PC-3 (cell line): ENCODE results near the gene LNPEP. TPM values are rescaled to one million over a fixed set of nuclear protein-coding genes. Genes with fewer than 3 reads are reported as not detected.

ENCODE experiments used
- ATAC-seq: fragments of 200-7000 bp; cut with Tn5 transposase; 2 replicates; pipeline ENCODE4 v1.9.1; 2020; ENCODE audit warnings: mild to moderate bottlenecking, moderate library complexity
- BruUV-seq: library from RNA; stranded (reverse); fragments of 400-500 nt; replicated peaks from 2 replicates; lab custom pipeline; 2021; lab: Mats Ljungman, UMichigan
- CTCF ChIA-PET: fragments of 300-600 bp; sonication (Branson Sonifier 250); formaldehyde crosslinking; loops from one replicate; lab custom pipeline; 2022; ENCODE audit warnings: antibody characterized with exemption; lab: Charles Lee
- POLR2A ChIA-PET: fragments of 300-600 bp; sonication (Branson Sonifier 250); formaldehyde crosslinking; loops from one replicate; lab custom pipeline; 2022; ENCODE audit warnings: antibody characterized with exemption; ENCODE audit not compliant: unreplicated experiment; lab: Charles Lee
- DNase-seq: peaks from one replicate; pipeline ENCODE4 v3.0.0-alpha.2; 2015
- H2AFZ ChIP-seq: fragments of 300-600 bp; sonication (generic); 2 replicates; pipeline ENCODE4 v1.6.0; 2016; ENCODE audit warnings: antibody characterized with exemption, low read length
- H3F3A ChIP-seq: fragments of 300-600 bp; sonication (generic); one replicate; pipeline ENCODE4 v1.6.0; 2017; ENCODE audit warnings: antibody characterized with exemption, low read length, control low read depth, mild to moderate bottlenecking; ENCODE audit not compliant: unreplicated experiment
- H3K27ac ChIP-seq: fragments of 300-600 bp; sonication (generic); 2 replicates; pipeline ENCODE4 v1.5.1; 2016; ENCODE audit warnings: mild to moderate bottlenecking, low read length
- H3K27me3 ChIP-seq: fragments of 300-600 bp; sonication (generic); 2 replicates; pipeline ENCODE4 v1.6.1; 2016; ENCODE audit warnings: low read length, mixed read lengths
- H3K36me3 ChIP-seq: fragments of 300-600 bp; sonication (generic); 2 replicates; pipeline ENCODE4 v1.6.1; 2016; ENCODE audit warnings: low read depth, mixed run types, low read length, mixed read lengths
- H3K4me1 ChIP-seq: fragments of 300-600 bp; sonication (generic); 2 replicates; pipeline ENCODE4 v1.5.1; 2016; ENCODE audit warnings: low read length; ENCODE audit not compliant: insufficient read depth
- H3K4me2 ChIP-seq: fragments of 300-600 bp; sonication (generic); 2 replicates; pipeline ENCODE4 v1.6.0; 2016; ENCODE audit warnings: low read length
- H3K4me3 ChIP-seq: fragments of 300-600 bp; sonication (generic); 2 replicates; pipeline ENCODE4 v1.5.1; 2016; ENCODE audit warnings: mild to moderate bottlenecking, low read length, mixed read lengths
- H3K79me2 ChIP-seq: fragments of 300-600 bp; sonication (generic); 2 replicates; pipeline ENCODE4 v1.6.1; 2017; ENCODE audit warnings: low read length, mixed read lengths
- H3K9ac ChIP-seq: fragments of 300-600 bp; sonication (generic); 2 replicates; pipeline ENCODE4 v1.6.0; 2016; ENCODE audit warnings: mild to moderate bottlenecking, low read length
- H3K9me2 ChIP-seq: fragments of 300-600 bp; sonication (generic); replicated peaks from 2 replicates; pipeline ENCODE4 v1.6.1; 2016; ENCODE audit warnings: mixed run types, low read length, mixed read lengths
- H3K9me3 ChIP-seq: fragments of 300-600 bp; sonication (generic); 2 replicates; pipeline ENCODE4 v1.6.1; 2016; ENCODE audit warnings: low read length, mixed read lengths
- H4K20me1 ChIP-seq: fragments of 300-600 bp; sonication (generic); 2 replicates; pipeline ENCODE4 v1.6.1; 2016; ENCODE audit warnings: low read length, mixed read lengths
- CTCF ChIP-seq: fragments of 300-600 bp; sonication (generic); conservative IDR thresholded peaks from 2 replicates; pipeline ENCODE4 v1.5.1; 2017; ENCODE audit warnings: antibody characterized with exemption, low read depth, mild to moderate bottlenecking, low read length
- EZH2 ChIP-seq: fragments of 300-600 bp; sonication (generic); IDR thresholded peaks from one replicate; pipeline ENCODE4 v1.6.1; 2017; ENCODE audit warnings: antibody characterized with exemption, mild to moderate bottlenecking, low read length; ENCODE audit not compliant: unreplicated experiment
- EZH2phosphoT487 ChIP-seq: fragments of 300-600 bp; sonication (generic); IDR thresholded peaks from 2 replicates; pipeline ENCODE4 v1.6.1; 2018; ENCODE audit warnings: mild to moderate bottlenecking, antibody characterized with exemption, low read length, borderline replicate concordance
- intact Hi-C: fragments of 100-400 bp; cut with micrococcal nuclease; formaldehyde crosslinking; loops from 2 replicates; pipeline ENCODE4 v1.9.0; 2023
- total RNA-seq: library from RNA; depleted of rRNA; stranded (reverse); fragments of >200 nt; gene quantifications from 2 replicates; pipeline ENCODE4 v1.2.3, GENCODE V29; 2014

LNPEP gene
- total RNA-seq, 1 experiment from 2014 or later: 11.1 TPM

DNA sequence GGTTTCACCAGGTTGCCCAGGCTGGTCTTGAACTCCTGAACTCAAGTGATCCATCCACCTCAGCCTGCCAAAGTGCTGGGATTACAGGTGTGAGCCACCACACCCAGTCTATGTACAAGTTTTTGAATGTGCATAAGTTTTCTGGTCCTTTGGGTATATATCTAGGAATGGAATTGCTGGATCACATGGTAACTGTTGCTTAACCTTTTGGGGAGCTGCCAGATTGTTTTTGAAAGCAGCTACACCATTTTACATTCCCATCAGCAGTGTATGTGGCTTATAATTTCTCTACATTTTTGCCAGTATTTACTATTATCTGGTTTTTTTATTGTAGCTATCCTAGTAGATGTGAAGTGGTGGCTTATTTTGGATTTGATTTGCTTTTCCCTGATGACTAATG is 8.9 kb upstream of the LNPEP start:
- CTCF ChIA-PET: no interaction called here
- Histone ChIP-seq H3K4me3 (no peak overlapping the region), H3K4me1 (peaks cover 9% of the 10 kb centered on the region), H3K4me2 (no peak overlapping the region), H3K9ac (no peak overlapping the region), H3K9me3 (no peaks in the 10 kb centered on the region), H3F3A (no peaks in the 10 kb centered on the region), H4K20me1 (no peaks in the 10 kb centered on the region), H3K9me2 (no peaks in the 10 kb centered on the region), H2AFZ (no peak overlapping the region), H3K27ac (no peak overlapping the region), H3K27me3 (no peaks in the 10 kb centered on the region), H3K79me2 (no peaks in the 10 kb centered on the region), H3K36me3 (no peaks in the 10 kb centered on the region)
- BruUV-seq: no TSS peak
- no peak for DNase-seq
- TF ChIP-seq EZH2phosphoT487 (no peak), EZH2 (no peak)
- intact Hi-C loops: no loop called here
- ATAC-seq: no peak
- POLR2A ChIA-PET: no interaction called here

GRCh38 chr5:96928931-96929708 is 6.8 kb upstream of the LNPEP start:
- H2AFZ ChIP-seq: no peak overlapping the region
- H3K36me3 ChIP-seq: no peaks in the 10 kb centered on the region

GRCh38 chr5:96930058-96930457 is 5.8 kb upstream of the LNPEP start:
- Histone ChIP-seq H3K4me3 (no peak overlapping the region), H3K79me2 (no peaks in the 10 kb centered on the region), H3K9ac (no peak overlapping the region), H3K36me3 (no peaks in the 10 kb centered on the region), H4K20me1 (no peaks in the 10 kb centered on the region), H3K4me1 (peaks cover 13% of the 10 kb centered on the region), H3K9me3 (no peaks in the 10 kb centered on the region), H3K9me2 (no peaks in the 10 kb centered on the region), H2AFZ (no peak overlapping the region), H3K27me3 (no peaks in the 10 kb centered on the region), H3K27ac (no peak overlapping the region), H3F3A (no peaks in the 10 kb centered on the region), H3K4me2 (no peak overlapping the region)
- intact Hi-C loops: no loop called here
- ChIA-PET POLR2A (no interaction called here), CTCF (no interaction called here)
- TF ChIP-seq EZH2 (no peak), EZH2phosphoT487 (no peak), CTCF (no peak)
- no peak for DNase-seq
- ATAC-seq: no peak
- BruUV-seq: no TSS peak

More at GRCh38 chr5:96928931-96929708, 6.8 kb upstream of the LNPEP start:
- no peak for ATAC-seq
- no TSS peak for BruUV-seq
- DNase-seq: no peak
- Histone ChIP-seq H3K9ac (no peak overlapping the region), H3K4me1 (peaks cover 13% of the 10 kb centered on the region), H3K27ac (no peak overlapping the region), H3K9me3 (no peaks in the 10 kb centered on the region), H3K9me2 (no peaks in the 10 kb centered on the region), H3K4me3 (no peak overlapping the region), H3K4me2 (no peak overlapping the region), H3F3A (no peaks in the 10 kb centered on the region), H4K20me1 (no peaks in the 10 kb centered on the region), H3K79me2 (no peaks in the 10 kb centered on the region), H3K27me3 (no peaks in the 10 kb centered on the region)
- ChIA-PET POLR2A (no interaction called here), CTCF (no interaction called here)
- no peak for TF ChIP-seq EZH2
- TF ChIP-seq EZH2phosphoT487: no peak
- TF ChIP-seq CTCF: no peak
- intact Hi-C loops: no loop called here
